ENCODE results near the gene STRN4. TPM values are rescaled to one million over a fixed set of nuclear protein-coding genes. Genes with fewer than 3 reads are reported as not detected.

STRN4 gene
- total and polyA plus RNA-seq, 8 donors: 54.2 to 97.9 (median 79.0) TPM

DNA sequence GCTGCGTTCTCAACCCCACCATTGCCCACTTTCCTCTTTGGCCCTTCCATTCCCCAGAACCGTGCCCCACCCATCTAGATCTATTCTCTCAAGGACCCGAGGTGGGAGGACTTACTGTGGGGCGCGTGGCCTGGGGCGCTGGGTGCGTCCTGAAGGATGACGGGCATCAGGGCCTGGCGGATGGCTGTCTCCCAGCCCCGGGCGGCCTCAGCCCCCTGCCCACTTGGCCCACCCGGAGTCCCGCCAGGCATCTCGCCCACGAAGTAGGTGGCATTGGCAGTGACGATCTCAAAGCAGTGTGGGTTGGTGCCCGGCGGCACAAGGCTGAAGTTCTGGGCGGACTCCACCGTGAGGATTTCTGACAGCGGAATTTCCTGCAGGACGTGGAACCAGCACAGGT lies 52.5 kb downstream of the STRN4 start:
- Histone ChIP-seq H3K27me3 (no peaks in the 10 kb centered on the region), H3K9me3 (no peaks in the 10 kb centered on the region), H3K4me3 (no peak overlapping the region), H3K27ac (no peak overlapping the region), H3K4me1 (peaks cover 0 to 8% of the 10 kb centered on the region in 2 donors), H3K36me3 (peaks cover 0 to 96% of the 10 kb centered on the region in 2 donors)
- DNase-seq: no peak
- TF ChIP-seq, protein P1, sequence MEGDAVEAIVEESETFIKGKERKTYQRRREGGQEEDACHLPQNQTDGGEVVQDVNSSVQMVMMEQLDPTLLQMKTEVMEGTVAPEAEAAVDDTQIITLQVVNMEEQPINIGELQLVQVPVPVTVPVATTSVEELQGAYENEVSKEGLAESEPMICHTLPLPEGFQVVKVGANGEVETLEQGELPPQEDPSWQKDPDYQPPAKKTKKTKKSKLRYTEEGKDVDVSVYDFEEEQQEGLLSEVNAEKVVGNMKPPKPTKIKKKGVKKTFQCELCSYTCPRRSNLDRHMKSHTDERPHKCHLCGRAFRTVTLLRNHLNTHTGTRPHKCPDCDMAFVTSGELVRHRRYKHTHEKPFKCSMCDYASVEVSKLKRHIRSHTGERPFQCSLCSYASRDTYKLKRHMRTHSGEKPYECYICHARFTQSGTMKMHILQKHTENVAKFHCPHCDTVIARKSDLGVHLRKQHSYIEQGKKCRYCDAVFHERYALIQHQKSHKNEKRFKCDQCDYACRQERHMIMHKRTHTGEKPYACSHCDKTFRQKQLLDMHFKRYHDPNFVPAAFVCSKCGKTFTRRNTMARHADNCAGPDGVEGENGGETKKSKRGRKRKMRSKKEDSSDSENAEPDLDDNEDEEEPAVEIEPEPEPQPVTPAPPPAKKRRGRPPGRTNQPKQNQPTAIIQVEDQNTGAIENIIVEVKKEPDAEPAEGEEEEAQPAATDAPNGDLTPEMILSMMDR (IDR thresholded peaks at IDR 0.05): no peak
- no peak for ATAC-seq
- intact Hi-C loops (cut with DNase I): no loop called here

DNA sequence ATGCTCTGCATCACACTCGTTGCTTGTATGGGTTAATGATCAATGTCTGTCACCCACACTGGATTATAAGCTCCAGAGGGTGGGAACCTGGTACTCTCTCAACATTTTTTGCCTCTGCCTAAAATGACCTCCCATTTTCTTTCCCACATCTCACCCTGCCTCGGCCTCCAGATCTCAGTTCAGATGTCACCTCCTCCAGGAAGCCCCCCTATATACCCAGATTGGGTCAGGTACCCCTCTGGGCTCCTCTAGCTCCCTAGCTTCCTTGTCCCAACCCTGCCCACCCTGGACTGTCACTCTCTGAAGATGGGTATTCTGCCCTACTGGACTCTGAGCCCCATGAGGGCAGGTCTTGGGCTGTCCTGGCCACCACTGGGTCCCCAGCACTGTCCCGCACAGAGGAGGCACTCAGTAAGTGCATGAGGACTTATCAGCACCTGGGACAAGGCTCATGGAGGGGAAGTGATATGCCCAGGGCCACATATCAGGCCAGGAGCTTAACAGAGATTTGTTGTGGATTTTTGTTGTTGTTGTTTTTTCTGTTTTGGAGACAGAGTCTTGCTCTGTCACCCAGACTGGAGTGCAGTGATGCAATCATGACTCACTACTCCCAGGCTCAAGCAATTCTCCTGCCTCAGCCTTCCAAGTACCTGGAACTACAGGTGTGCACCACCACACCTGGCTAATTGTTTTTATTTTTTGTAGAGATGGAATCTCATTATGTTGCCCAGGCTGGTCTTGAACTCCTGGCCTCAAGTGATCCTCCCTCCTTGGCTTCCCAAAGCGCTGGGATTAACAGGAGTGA lies 53.1 kb downstream of the STRN4 start:
- ATAC-seq (no peak), DNase-seq (no peak)
- no peak overlapping the region for H3K4me3 ChIP-seq
- no peaks in the 10 kb centered on the region for H3K27me3 ChIP-seq
- H3K27ac ChIP-seq: no peak overlapping the region
- H3K36me3 ChIP-seq: peaks cover 0 to 96% of the 10 kb centered on the region in 2 donors
- H3K9me3 ChIP-seq: no peaks in the 10 kb centered on the region
- TF ChIP-seq, protein P1 (IDR thresholded peaks at IDR 0.05): no peak
- intact Hi-C loops (cut with DNase I): no loop called here
- H3K4me1 ChIP-seq: peaks cover 0 to 6% of the 10 kb centered on the region in 2 donors

DNA sequence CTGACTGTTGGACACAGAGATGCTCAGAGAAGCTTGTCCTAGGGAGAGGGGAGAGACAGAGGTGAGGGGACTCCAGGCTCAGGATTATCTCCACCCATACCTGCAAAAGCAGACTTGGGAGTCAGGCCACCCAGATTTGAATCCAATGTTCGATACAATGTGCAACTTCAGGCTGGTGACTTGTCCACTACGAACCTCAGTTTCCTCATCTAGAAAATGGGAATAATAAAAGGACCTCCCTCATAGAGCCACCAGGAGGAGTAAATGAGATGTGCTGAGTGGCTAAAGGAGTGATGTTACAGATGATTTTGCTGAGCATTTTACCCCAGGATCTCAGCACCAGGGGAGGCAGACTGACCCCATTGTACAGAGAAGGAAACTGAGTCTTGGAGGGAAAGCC lies 54.3 kb downstream of the STRN4 start:
- TF ChIP-seq, protein P1 (IDR thresholded peaks at IDR 0.05): no peak
- Histone ChIP-seq H3K4me3 (no peak overlapping the region), H3K27me3 (no peaks in the 10 kb centered on the region), H3K4me1 (no peaks in the 10 kb centered on the region), H3K36me3 (peaks cover 0 to 100% of the 10 kb centered on the region in 2 donors), H3K27ac (no peak overlapping the region), H3K9me3 (no peaks in the 10 kb centered on the region)
- DNase-seq (no peak), ATAC-seq (no peak)
- intact Hi-C loops (cut with DNase I): no loop called here

GRCh38 chr19:46691104-46691503 lies 55.1 kb downstream of the STRN4 start:
- ATAC-seq (no peak), DNase-seq (no peak)
- Histone ChIP-seq H3K27me3 (no peaks in the 10 kb centered on the region), H3K27ac (no peak overlapping the region), H3K4me1 (no peaks in the 10 kb centered on the region), H3K4me3 (no peak overlapping the region), H3K36me3 (peaks cover 0 to 100% of the 10 kb centered on the region in 2 donors), H3K9me3 (no peaks in the 10 kb centered on the region)
- TF ChIP-seq, protein P1 (IDR thresholded peaks at IDR 0.05): no peak
- intact Hi-C loops (cut with DNase I): no loop called here

- intact Hi-C loops (cut with DNase I): no loop called here
These were observed 56.9 kb downstream of the STRN4 start for GRCh38 chr19:46689358-46689757.

More at GRCh38 chr19:46689358-46689757, 56.9 kb downstream of the STRN4 start:
- H3K27ac ChIP-seq: no peak overlapping the region
- peaks cover 0 to 100% of the 10 kb centered on the region in 2 donors for H3K36me3 ChIP-seq
- TF ChIP-seq, protein P1 (IDR thresholded peaks at IDR 0.05): no peak
- no peak overlapping the region for H3K4me3 ChIP-seq
- H3K4me1 ChIP-seq: no peaks in the 10 kb centered on the region
- no peaks in the 10 kb centered on the region for H3K9me3 ChIP-seq
- no peaks in the 10 kb centered on the region for H3K27me3 ChIP-seq
- DNase-seq (no peak), ATAC-seq (no peak)

All from left lung (tissue), 10 donors.